Superior temporal gyrus (tissue), 1 donor: ENCODE measurements around the gene MTFP1.
"Not testable (repeated sequence)": the region's sequence is repeated elsewhere in the genome, so short reads cannot be mapped to it uniquely, and the experiment has no call there.

ENCODE experiments used
- DNase-seq: peaks from one replicate; pipeline ENCODE4 v3.0.0-alpha.2; 2016; ENCODE audit errors: extremely low spot score

The MTFP1 gene

DNA sequence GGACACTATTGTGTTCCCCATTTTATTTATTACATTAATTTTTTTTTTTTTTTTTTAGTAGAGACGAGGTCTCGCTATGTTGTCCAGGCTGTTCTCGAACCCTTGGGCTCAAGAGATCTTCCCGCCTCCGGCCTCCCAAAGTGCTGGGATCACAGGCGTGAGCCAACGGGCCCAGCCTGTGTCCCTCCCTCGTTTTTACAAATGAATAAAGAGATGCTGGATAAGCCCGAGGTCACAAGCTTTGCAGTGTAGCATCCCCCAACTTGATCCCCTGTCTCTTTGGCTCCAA is 297 bp upstream of the MTFP1 start:
- DNase-seq, result no peak

DNA sequence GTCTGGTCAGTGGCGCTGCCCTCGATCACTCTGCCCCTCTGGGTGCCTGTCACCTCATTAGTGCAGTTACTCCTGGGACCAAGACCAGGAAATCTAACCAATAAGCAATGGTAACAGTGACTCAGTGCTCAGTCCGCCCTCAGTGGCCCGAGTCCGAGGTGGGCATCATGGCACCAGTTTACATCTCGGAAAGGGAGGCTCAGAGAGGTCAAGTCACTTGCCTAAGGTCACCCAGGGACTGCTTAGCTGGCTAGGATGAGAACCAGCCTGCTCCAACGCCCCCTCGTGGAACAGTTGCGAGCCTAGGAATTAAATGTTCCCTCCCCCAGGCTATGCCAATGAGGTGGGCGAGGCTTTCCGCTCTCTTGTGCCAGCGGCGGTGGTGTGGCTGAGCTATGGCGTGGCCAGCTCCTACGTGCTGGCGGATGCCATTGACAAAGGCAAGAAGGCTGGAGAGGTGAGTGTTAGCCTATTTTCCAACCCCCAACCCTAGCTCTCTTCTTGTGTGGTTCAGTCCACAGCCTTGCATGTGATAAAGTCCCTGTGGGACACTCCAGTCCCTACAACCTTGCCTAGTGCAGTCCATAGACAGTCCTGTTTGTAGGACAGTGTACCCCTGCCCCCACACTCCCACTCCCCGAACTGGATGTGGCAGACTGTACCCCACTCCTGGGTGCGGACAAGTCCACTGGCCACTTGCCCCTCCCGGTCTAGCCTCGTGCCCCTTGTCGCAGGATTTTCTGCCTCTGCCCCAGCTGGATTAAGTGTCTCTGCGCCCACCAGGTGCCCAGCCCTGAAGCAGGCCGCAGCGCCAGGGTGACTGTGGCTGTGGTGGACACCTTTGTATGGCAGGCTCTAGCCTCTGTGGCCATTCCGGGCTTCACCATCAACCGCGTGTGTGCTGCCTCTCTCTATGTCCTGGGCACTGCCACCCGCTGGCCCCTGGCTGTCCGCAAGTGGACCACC is 1.1 kb downstream of the MTFP1 start:
- DNase-seq, result peak; percentile 78

DNA sequence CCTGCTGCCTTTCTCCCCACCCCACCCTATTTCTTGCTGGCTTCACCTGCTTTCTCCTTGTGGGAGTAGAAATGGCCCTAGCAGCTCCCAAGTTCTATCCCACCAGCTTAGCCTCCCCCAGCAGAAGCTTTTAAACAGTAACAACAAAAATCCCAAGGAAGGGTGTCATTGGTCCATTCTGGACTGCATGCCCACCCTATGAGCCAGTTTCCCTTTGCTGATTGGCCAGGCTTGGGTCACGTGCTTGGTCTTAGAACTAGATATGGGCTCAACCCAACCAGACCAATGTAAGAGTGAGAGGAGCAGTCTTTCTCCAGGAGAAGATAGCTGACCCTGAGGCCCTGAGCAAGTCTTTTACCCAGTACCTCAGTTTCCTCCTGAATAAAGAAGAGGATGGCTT is 2.3 kb downstream of the MTFP1 start:
- DNase-seq, result no peak

DNA sequence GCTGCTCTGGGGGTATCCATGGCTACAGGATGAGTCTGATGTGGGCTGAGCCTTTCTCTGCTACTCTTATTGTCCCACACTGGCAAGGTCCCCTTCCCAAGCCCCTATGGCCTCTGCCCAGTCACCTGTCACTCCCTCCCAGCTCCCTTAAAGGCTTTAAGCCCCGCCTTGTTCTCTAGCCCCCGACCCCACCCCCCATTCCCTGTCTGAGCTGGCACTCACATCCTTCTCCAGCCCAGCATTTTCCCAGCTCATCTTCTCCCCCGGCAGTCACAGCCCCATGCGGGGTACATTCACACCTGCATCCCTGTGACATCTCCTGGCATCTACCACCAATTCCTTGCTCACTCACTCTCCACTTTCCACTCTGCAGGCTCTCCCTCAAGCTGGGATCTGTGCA is 4.3 kb downstream of the MTFP1 start:
- no peak for DNase-seq

DNA sequence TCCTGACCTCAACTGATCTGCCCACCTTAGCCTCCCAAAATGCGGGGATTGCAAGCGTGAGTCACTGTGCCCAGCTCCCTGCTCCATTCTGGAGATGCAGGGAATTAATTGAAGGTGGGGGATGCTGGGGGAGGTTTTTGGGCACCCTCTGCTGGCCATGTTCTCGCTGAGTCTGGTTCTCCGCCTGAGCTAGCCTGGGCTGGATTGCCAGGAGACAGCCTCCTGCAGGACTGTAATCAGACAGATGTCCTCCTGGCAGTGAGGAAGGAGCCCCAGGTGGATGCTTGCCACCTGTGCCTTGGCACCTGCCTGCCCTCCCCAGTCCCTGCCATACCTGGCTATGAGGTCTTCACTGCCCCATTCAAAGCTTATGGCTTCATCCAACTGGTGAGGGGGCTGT is 5.4 kb downstream of the MTFP1 start:
- DNase-seq, result no peak

DNA sequence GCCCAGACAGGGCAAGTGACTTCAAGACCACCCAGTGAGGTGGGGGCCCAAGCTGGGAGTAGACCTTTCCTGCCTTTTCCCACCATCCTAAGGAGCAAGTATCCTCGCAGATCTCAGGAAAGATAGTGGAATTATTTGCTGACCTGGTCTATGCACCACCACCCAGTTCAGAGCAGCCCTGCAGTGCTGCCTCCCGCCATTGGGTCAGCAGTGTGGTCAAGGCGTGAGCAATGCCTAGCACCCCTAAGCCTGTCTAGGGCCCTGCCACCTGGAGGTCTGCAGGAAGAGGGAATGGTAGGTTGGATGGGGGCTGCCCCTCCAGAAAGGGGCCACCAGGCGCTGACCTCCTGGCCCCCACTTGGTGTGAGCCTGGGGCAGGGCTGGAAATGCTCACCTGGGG is 6.5 kb downstream of the MTFP1 start:
- DNase-seq, result no peak

DNA sequence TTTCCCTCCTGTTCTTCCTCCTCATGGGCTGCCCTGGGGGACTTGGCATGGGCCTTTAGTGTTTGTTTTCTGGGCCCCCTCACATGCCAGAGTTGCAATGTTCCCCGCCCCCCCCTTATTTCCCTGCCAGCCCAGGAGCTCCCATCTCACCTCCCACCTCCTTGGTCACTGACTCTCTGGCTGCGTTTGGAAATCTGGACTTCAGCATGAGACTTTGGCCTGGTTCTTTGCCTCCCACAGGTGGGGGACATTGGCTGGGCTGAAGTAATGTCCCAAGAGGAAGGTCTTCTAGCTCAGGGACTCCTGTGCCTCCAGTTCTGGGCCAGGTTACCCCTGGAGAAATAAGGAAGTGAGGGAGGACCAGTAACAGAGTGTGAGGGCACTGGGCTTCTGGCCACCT is 7.0 kb downstream of the MTFP1 start:
- DNase-seq, result no peak

DNA sequence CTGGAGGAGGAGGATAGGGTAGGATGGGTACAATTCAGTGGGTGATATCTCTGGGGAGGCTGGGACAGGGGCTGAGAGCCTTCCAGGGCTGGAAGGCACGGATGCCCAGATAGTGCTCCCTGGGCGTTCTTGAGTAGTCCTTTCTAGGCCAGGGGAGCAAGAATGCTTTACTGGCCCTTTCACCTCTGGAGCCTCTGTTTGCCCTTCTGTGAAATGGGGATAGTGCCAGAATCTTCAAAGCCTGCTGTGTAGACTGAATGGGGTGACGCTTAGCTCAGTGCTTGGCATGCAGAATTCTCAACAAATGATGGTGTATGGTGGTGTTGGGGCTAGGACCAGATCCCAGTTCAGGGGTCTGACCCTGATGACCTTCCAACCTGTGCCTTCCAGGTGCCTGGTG is 7.7 kb downstream of the MTFP1 start:
- DNase-seq, result no peak

DNA sequence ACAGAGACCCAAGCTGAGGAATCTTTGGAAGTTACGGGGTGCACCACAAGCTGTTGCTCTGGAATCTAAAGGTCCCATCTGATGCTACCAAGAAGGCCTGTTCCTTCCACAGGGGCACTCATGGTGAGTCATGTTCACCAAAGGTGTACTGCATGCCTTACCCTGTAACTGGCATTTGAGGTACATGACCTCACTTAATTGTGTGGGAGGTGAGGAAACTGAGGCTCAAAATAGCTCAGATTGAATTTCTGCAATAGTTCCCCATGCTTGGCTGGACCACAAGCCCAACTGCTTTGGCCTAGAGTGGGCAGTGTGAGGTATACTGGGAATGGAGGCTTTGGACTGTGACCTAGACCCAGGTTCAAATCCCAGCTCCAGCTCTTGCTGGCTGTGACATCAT is 8.2 kb downstream of the MTFP1 start:
- DNase-seq, result no peak

DNA sequence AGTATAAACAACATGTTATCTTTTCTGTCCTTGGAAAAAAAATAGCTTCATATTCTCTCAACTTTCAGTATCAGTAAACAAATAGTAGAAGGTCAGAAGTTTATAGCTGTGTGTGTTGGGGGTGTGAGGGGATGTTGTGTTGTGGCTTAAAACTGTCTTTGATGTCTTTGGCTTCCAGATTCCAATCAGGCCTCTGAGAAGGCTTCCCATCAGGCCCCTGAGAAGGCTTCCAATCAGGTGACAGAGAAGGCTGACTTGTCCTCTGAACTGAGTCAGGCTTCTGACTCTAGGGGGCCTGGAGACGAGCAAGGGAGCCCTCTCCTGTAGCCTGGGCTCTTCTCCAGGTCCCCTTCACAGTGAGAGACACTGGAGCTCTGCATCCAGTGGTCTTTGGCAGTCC is 9.3 kb downstream of the MTFP1 start:
- DNase-seq, result no peak

DNA sequence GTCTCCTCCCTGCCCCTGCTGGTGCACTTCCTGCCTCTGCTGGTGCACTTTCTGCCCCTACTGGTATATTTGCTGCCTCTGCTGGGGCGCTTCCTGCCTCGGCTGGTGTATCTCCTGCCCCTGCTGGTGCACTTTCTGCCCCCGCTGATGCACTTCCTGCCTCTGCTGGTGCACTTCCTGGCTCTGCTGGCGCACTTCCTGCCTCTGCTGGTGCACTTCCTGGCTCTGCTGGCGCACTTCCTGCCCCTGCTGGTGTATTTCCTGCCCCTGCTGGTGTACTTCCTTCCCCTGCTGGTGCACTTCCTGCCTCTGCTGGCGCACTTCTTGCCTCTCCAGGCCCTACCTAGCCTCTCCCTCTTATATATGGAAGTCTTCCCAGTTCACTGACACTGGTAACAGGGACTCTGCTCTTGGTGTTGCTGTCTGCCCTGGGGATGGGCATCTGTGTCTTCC is 10.1 kb downstream of the MTFP1 start:
- DNase-seq, result no peak

DNA sequence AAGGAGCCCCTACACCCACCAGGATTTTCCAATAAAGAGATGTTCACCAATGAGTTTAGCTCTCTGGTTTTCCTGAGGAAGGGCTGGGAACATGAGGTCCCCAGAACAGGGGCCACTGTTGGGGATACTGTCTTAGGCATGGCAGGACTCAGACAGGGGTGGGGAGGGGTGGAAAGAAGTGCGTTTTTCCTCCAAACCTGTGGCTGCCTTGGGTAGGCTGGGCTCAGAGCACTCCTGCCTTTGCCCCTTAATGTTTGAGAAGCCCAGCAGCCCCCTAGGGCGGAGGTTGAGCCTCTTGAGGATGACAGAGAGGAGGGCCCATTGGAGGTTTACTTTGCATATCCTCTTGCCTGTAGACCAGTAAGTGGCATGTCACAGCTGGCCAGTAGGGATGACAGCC is 10.6 kb downstream of the MTFP1 start:
- no peak for DNase-seq

DNA sequence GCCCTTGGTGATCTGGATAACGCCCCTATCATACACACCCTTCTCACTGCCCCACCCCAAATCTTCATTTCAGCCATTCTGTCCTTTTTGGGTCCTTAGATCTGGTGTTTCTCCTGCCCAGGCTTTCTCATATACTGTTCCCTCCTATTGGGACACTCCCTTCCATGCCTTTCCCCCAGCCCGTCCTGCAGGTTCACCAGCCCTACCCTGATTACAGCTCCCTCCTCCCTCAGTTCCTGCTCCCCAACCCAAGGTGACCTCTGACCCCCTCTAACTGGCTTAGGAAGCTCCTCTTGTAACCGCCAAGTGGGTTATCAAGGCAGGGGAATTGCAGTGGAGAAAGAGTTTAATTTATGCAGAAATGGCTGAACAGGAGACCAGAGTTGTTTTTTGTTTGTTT is 13.0 kb downstream of the MTFP1 start:
- DNase-seq, result no peak

DNA sequence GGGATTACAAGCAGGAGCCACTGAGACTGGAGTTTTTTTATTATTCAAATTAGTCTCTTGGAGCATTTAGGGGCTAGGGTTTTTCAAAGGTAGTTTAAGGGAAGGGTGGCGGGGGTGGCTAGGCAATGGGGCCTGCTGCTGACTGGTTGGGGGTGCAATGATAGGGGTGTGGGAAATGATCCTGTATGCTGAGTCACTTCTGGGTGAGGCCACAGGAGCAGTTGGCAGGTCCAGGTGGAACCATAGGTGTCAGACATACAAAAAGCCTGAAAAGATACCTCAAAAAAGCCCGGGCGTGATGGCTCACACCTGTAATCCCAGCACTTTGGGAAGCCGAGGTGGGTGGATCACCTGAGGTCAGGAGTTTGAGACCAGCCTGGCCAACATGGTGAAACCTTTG is 13.7 kb downstream of the MTFP1 start:
- no peak for DNase-seq

DNA sequence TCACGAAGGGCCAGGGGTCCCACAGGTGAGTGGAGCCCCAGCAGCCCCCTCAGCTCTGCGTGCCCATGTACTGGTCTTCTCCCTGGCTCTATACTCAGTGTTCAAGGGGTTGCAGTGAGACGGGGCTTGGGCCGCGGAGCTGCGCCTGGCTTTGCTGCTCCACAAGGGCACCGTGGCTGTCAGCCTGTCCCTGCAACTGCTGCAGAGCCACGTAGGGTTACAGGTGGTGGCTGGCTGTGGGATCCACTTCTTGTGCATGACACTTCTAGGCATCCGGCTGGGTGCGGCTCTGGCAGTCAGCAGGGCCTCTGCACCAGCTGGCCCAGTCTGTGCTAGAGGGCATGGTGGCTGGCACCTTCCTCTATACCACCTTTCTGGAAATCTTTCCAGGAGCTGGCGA is 14.3 kb downstream of the MTFP1 start:
- DNase-seq, result no peak

DNA sequence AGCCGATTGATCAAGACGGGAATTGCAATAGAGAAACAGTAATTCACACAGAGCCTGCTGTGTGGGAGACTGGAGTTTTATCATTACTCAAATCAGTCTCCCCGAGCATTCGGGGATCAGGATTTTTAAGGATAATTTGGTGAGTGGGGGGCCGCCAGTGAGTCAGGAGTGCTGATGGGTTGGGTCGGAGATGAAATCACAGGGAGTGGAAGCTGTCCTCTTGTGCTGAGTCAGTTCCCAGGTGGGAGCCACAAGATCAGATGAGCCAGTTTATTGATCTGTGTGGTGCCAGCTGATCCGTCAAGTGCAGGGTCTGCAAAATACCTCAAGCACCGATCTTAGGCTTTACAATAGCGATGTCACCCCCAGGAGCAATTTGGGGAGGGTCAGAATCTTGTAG is 15.5 kb downstream of the MTFP1 start:
- DNase-seq, result no peak

DNA sequence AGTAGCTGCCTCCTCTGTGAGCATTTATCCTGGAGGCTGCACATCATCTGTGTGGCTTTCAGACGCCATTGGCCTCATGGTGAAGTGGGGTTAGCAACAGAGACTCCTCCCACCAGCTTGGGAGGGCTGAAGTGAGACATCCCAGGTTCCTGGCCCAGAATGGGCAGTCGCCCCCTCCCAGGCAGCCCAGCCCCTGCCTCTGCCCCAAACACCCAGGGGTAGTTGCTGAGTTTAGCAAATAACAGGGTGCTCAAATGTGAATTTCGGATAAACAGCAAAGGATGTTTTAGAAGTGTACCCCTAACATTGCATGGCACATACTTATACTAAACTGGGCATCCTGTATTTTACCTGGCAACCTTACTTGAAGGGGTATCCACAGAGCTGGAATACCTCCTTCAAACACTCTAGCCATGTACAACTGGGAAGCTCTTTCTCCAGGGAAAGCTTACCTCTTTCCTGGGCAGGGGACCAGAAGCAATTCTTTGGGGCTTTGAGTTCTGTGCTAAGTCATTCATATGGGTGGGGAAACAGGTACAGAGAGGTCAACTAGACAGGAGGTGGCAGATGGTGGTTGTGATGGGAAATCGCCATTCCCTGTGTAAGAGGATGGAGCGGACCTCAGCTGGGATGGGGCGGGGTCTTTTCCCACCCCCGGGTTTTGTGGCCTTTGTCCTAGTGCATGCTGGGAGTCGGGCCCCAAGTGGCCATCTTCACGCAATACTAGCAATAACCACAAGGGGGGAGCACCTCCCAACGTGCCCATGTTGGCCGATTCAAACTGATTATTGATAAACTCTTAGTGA is 19.3 kb downstream of the MTFP1 start:
- DNase-seq, result peak; percentile 80

DNA sequence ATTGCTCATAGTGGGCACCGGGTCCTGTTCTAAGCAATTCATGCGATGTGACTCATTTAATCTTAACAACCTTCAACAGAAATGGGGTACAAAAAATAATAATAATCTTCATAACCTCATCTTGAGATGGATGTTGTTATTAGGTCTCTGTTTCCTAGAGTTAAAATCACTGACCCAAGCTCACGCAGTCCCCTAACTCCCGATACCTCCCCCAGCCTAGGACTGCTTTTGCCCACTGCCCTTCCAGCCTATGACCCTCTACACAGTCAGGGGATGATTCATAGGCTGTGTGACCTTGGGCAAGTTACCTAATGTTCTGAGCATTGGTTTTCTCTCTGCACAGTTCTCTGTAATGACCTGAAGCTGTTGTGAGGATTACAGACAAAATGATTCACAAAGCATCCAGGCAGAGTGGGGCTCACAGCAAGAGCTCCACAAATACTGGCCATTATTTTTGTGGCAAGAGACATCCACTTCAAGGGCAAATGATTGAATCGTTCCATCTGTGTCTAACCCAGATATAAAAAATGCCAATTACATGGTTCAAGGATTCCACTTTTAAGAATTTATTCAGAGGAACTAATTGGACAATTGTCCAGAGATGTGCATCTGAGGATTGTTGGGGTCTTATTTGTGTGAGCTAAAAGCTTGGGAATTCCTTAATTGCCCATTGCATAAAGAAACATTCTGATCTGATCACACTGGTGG is 20.0 kb downstream of the MTFP1 start:
- no peak for DNase-seq

DNA sequence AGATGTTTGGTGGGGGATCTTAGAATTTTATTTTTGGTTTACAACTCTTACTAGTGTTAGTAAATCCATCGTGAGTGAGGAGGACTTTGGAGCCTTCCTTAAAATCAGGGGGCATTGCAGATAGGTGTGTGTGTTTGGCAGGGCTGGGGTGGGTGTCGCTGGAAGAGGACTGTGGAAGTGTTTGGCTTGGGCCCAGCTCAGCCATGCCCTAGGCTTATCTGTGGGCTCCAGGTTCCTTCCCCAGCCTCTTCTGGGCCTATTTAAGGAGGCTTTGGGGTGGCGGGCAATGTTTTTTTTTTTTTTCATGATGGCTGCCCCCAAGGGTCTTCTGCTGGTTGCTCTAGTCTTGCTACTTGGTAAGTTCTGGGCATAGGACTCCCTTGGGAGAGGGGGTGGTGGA is 22.1 kb downstream of the MTFP1 start:
- DNase-seq, result no peak

DNA sequence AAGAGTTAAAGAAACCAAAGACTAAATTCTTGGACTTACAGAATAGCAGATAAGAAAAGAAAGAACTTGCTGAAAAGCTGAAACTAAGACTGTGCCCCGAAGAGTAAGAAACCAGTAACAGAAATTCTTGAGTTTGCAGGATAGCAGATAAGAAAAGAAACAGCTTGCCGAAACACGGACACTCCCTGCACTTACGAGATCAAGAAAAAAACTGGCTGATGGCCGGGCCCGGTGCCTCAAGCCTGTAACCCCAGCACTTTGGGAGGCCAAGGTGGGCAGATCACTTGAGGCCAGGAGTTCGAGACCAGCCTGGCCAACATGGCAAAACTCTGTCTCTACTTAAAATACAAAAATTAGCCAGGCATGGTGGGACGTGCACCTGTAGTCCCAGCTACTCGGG is 25.9 kb downstream of the MTFP1 start:
- DNase-seq, result not testable (repeated sequence)

DNA sequence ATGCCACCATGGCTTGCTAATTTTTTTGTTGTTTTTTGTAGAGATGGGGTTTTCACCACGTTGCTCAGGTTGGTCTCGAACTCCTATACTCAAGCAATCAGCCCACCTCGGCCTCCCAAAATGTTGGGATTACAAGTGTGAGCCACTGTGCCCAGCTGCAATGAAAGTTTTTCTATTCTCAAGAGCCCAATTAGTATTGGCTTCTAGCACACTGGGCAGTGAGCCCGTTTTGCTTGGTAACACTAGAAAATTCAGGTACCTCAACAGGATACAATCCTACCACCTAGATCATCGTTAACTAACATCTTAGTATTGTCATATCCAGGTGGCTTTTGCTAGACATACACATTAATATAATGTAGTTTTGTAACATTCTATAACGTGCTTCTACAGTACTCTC is 27.3 kb downstream of the MTFP1 start:
- DNase-seq, result no peak

DNA sequence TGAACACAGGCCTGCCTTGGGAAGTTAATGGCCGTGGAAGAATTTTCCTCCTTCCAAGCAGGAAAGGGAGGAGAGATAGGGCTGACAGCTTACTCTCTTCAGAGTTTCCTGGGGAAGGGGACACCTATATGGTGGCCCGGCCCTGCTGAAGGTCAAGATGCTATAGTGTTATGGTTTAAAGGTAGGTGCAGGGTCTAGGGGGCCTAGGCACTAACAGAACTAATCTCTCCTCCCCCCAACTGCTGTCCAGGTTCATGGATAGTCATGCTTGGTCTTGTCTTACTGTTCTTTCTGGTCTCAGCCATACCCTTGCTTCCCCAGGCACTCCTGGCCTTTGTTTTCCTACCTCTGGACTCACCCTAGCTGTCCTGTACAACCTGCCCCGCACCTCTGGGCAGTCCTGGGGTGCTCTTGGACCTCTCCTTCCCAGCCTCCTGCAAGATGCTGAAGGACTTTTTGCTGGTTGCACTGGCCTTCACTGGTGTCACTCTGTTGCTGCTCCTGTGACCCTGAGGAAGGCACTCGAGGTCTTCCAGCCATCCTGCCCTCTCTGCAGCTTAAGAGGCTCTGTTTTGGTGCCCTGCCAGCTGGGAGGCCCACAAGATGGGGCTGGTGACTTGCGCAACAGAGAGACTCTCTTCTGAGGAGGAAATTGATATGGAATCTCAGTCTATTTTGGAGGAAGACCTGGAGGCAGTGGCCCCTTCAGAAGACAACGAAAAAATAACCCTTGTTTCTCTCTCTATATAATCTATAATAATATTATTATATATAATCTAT is 28.4 kb downstream of the MTFP1 start:
- no peak for DNase-seq
